Activated CD8-positive, alpha-beta memory T cell treated with anti-CD3 and anti-CD28 coated beads, Interleukin-2, amount 50 U/mL, for 24 hours (primary cell): ENCODE results near the gene GLO1.

ENCODE experiments used
- DNase-seq: peaks from one replicate; pipeline ENCODE4 v3.0.0-alpha.2; 2020; ENCODE audit errors: extremely low read depth

The GLO1 gene

GRCh38 chr6:38702558-38703397, at the start of gene GLO1:
Gene GLO1 (minus strand): TSS chr6:38703145. CDS start chr6:38703054, 91 bp downstream.
- peak; percentile 95 for DNase-seq

GRCh38 chr6:38750968-38751615, 48.1 kb upstream of the GLO1 start:
- DNase-seq = peak; percentile 8

GRCh38 chr6:38749473-38749872, 46.5 kb upstream of the GLO1 start:
- no peak for DNase-seq

GRCh38 chr6:38739532-38739931, 36.6 kb upstream of the GLO1 start:
- no peak for DNase-seq

GRCh38 chr6:38738261-38738660, 35.3 kb upstream of the GLO1 start:
- no peak for DNase-seq

GRCh38 chr6:38736951-38737350, 34.0 kb upstream of the GLO1 start:
- no peak for DNase-seq

GRCh38 chr6:38730140-38730862, 27.4 kb upstream of the GLO1 start:
- no peak for DNase-seq

GRCh38 chr6:38728203-38728602, 25.3 kb upstream of the GLO1 start:
- no peak for DNase-seq

GRCh38 chr6:38725414-38726183, 22.7 kb upstream of the GLO1 start:
- DNase-seq = no peak

GRCh38 chr6:38724343-38724742, 21.4 kb upstream of the GLO1 start:
- no peak for DNase-seq

- DNase-seq = no peak
Measured at GRCh38 chr6:38723783-38724182, 20.8 kb upstream of the GLO1 start.

GRCh38 chr6:38722727-38723334, 19.9 kb upstream of the GLO1 start:
- no peak for DNase-seq

- DNase-seq = no peak
Measured at GRCh38 chr6:38722038-38722437, 19.1 kb upstream of the GLO1 start.

GRCh38 chr6:38720295-38720694, 17.4 kb upstream of the GLO1 start:
- DNase-seq = no peak

- DNase-seq = no peak
Measured at GRCh38 chr6:38719358-38719757, 16.4 kb upstream of the GLO1 start.

- DNase-seq = no peak
Measured at GRCh38 chr6:38716825-38717224, 13.9 kb upstream of the GLO1 start.

GRCh38 chr6:38715016-38715689, 12.2 kb upstream of the GLO1 start, which contains the start of gene DNAH8:
Gene DNAH8 (plus strand): TSS chr6:38715311. CDS start chr6:38722810, 7,499 bp downstream.
- DNase-seq = no peak

GRCh38 chr6:38714239-38715015, 11.5 kb upstream of the GLO1 start:
- no peak for DNase-seq

- DNase-seq = no peak
Measured at GRCh38 chr6:38713812-38714211, 10.9 kb upstream of the GLO1 start.

GRCh38 chr6:38708496-38708895, 5.6 kb upstream of the GLO1 start:
- no peak for DNase-seq
